ENCODE measurements around the gene GNB1L. TPM values are rescaled to one million over a fixed set of nuclear protein-coding genes. Genes with fewer than 3 reads are reported as not detected.

The GNB1L gene
- total and polyA plus RNA-seq, 9 of the 15 experiments (the other 6 are each of a cell fraction or from before 2014, with no cell fraction given): 0.56 to 50.5 (median 10.2) TPM

- TF ChIP-seq STAT6 (CRISPR knock-in tag; IDR thresholded peaks at IDR 0.05): 0 out of 2 replicates have a peak, but pooled peaks have one; percentile 23
- no peak for TF ChIP-seq DIDO1 (tag; IDR thresholded peaks at IDR 0.05; ENCODE audit: low read depth)
- no peak for TF ChIP-seq NCOA4 (IDR thresholded peaks at IDR 0.05; ENCODE audit: partially characterized antibody)
- no peak for TF ChIP-seq ZC3H8 (IDR thresholded peaks at IDR 0.05)
- TF ChIP-seq ZBTB43 (CRISPR knock-in tag; IDR thresholded peaks at IDR 0.05): no peak
- no peak for TF ChIP-seq NR2C1 (IDR thresholded peaks at IDR 0.05)
- TF ChIP-seq NR2C1 (tag; IDR thresholded peaks at IDR 0.05): no peak
- no peak for TF ChIP-seq FOXP1 (CRISPR knock-in tag; IDR thresholded peaks at IDR 0.05)
- TF ChIP-seq PBX2 (CRISPR knock-in tag; IDR thresholded peaks at IDR 0.05; ENCODE audit: low read depth): 0 out of 2 replicates have a peak, but pooled peaks have one; percentile 1
- no peak for TF ChIP-seq PBX2 (tag; conservative IDR thresholded peaks at IDR 0.05; ENCODE audit: low read depth)
- TF ChIP-seq SNIP1 (IDR thresholded peaks at IDR 0.05; ENCODE audit: low read depth): no peak
- TF ChIP-seq ZNF76 (CRISPR knock-in tag; IDR thresholded peaks at IDR 0.05; ENCODE audit: borderline replicate concordance): no peak
- TF ChIP-seq BACH1 (tag; IDR thresholded peaks at IDR 0.05): no peak
- TF ChIP-seq PHB2 (IDR thresholded peaks at IDR 0.05; ENCODE audit: low read depth): no peak
- no peak for TF ChIP-seq KDM2B (CRISPR knock-in tag; IDR thresholded peaks at IDR 0.05)
- no peak for TF ChIP-seq JUN (IDR thresholded peaks at IDR 0.05; ENCODE audit: borderline replicate concordance, low read depth, low read length)
- TF ChIP-seq JUN (CRISPR knock-in tag; IDR thresholded peaks at IDR 0.05; ENCODE audit: borderline replicate concordance): no peak
- no peak for TF ChIP-seq PHTF2 (CRISPR knock-in tag; IDR thresholded peaks at IDR 0.05)
- TF ChIP-seq ZNF282 (CRISPR knock-in tag; IDR thresholded peaks at IDR 0.05): no peak
- no peak for TF ChIP-seq ZNF224 (CRISPR knock-in tag; IDR thresholded peaks at IDR 0.05)
- peak; percentile 25 for TF ChIP-seq HMGN3 (IDR thresholded peaks at IDR 0.05; ENCODE audit: borderline replicate concordance, extremely low read depth, insufficient read length, low read depth, low read length)
- no peak for TF ChIP-seq STAT5A (IDR thresholded peaks at IDR 0.05; ENCODE audit: borderline replicate concordance, low read length)
- no peak for TF ChIP-seq C11orf30 (IDR thresholded peaks at IDR 0.05; ENCODE audit: low read depth)
- TF ChIP-seq THRAP3 (IDR thresholded peaks at IDR 0.05; ENCODE audit: borderline replicate concordance): no peak
These were observed 55.1 kb downstream of the GNB1L start (continued) for GRCh38 chr22:19799322-19800190.
